ENCODE data around the gene SDSL. TPM values are rescaled to one million over a fixed set of nuclear protein-coding genes. Genes with fewer than 3 reads are reported as not detected.

Gene SDSL
- total RNA-seq, 2 experiments from 2014 or later: not detected

GRCh38 chr12:113407931-113408600 is 14.1 kb upstream of the SDSL start:
- H3K79me2 ChIP-seq (ENCODE audit: insufficient read depth, low read depth, low read length): no peaks in the 10 kb centered on the region
- no peaks in the 10 kb centered on the region for H3K9me2 ChIP-seq (ENCODE audit: insufficient read depth, low read length)
- intact Hi-C loops (cut with micrococcal nuclease; ENCODE audit: unreplicated experiment): no loop called here
- H3K4me2 ChIP-seq (ENCODE audit: low read length): no peak overlapping the region
- H3K27ac ChIP-seq (ENCODE audit: low read depth, low read length, poor library complexity, severe bottlenecking): no peak overlapping the region
- TF ChIP-seq CTCF (conservative IDR thresholded peaks at IDR 0.05; ENCODE audit: low read length) (no peak), EZH2phosphoT487 (IDR thresholded peaks at IDR 0.05; ENCODE audit: borderline replicate concordance, low read depth, low read length) (no peak)
- no peaks in the 10 kb centered on the region for H3K9me3 ChIP-seq (ENCODE audit: low read length)
- BruUV-seq (replicated peaks): no TSS peak
- no peaks in the 10 kb centered on the region for H3K36me3 ChIP-seq (ENCODE audit: insufficient read depth, low read length)
- no peak for DNase-seq (ENCODE audit: low spot score)
- H3K4me3 ChIP-seq (ENCODE audit: low read depth, low read length, poor library complexity, severe bottlenecking): no peak overlapping the region
- CTCF ChIA-PET (ENCODE audit: unreplicated experiment): no interaction called here
- POLR2A ChIA-PET: interaction anchor here (0.7 kb wide), 2 partner anchors 153 to 1542 kb away, joined by 5 read pairs; no protein-coding TSS in a partner anchor
- H2AFZ ChIP-seq (ENCODE audit: low read length): no peak overlapping the region
- H4K20me1 ChIP-seq (ENCODE audit: insufficient read depth, low read length): no peaks in the 10 kb centered on the region
- H3K4me1 ChIP-seq (ENCODE audit: insufficient read depth, low read length, poor library complexity, severe bottlenecking): no peaks in the 10 kb centered on the region

- TF ChIP-seq CTCF (conservative IDR thresholded peaks at IDR 0.05; ENCODE audit: low read length) (no peak), EZH2phosphoT487 (IDR thresholded peaks at IDR 0.05; ENCODE audit: borderline replicate concordance, low read depth, low read length) (no peak)
- Histone ChIP-seq H2AFZ (ENCODE audit: low read length) (no peak overlapping the region), H4K20me1 (ENCODE audit: insufficient read depth, low read length) (no peaks in the 10 kb centered on the region), H3K9me3 (ENCODE audit: low read length) (no peaks in the 10 kb centered on the region), H3K36me3 (ENCODE audit: insufficient read depth, low read length) (no peaks in the 10 kb centered on the region), H3K4me2 (ENCODE audit: low read length) (no peak overlapping the region), H3K9me2 (ENCODE audit: insufficient read depth, low read length) (no peaks in the 10 kb centered on the region), H3K4me3 (ENCODE audit: low read depth, low read length, poor library complexity, severe bottlenecking) (no peak overlapping the region), H3K4me1 (ENCODE audit: insufficient read depth, low read length, poor library complexity, severe bottlenecking) (no peaks in the 10 kb centered on the region), H3K79me2 (ENCODE audit: insufficient read depth, low read depth, low read length) (no peaks in the 10 kb centered on the region), H3K27ac (ENCODE audit: low read depth, low read length, poor library complexity, severe bottlenecking) (no peak overlapping the region)
- DNase-seq (ENCODE audit: low spot score): no peak
- ChIA-PET CTCF (ENCODE audit: unreplicated experiment) (no interaction called here), POLR2A (no interaction called here)
- no TSS peak for BruUV-seq (replicated peaks)
- intact Hi-C loops (cut with micrococcal nuclease; ENCODE audit: unreplicated experiment): no loop called here
Measured at GRCh38 chr12:113408756-113409298, 13.4 kb upstream of the SDSL start.

GRCh38 chr12:113409462-113410124 is 12.6 kb upstream of the SDSL start:
- no peak overlapping the region for H2AFZ ChIP-seq (ENCODE audit: low read length)
- H3K79me2 ChIP-seq (ENCODE audit: insufficient read depth, low read depth, low read length): no peaks in the 10 kb centered on the region
- intact Hi-C loops (cut with micrococcal nuclease; ENCODE audit: unreplicated experiment): no loop called here
- no peaks in the 10 kb centered on the region for H3K36me3 ChIP-seq (ENCODE audit: insufficient read depth, low read length)
- H3K4me3 ChIP-seq (ENCODE audit: low read depth, low read length, poor library complexity, severe bottlenecking): no peak overlapping the region
- H3K4me1 ChIP-seq (ENCODE audit: insufficient read depth, low read length, poor library complexity, severe bottlenecking): no peaks in the 10 kb centered on the region
- POLR2A ChIA-PET: no interaction called here
- no peak for DNase-seq (ENCODE audit: low spot score)
- CTCF ChIA-PET (ENCODE audit: unreplicated experiment): no interaction called here
- TF ChIP-seq CTCF (conservative IDR thresholded peaks at IDR 0.05; ENCODE audit: low read length): no peak
- no peak for TF ChIP-seq EZH2phosphoT487 (IDR thresholded peaks at IDR 0.05; ENCODE audit: borderline replicate concordance, low read depth, low read length)
- H3K4me2 ChIP-seq (ENCODE audit: low read length): no peak overlapping the region
- no peaks in the 10 kb centered on the region for H4K20me1 ChIP-seq (ENCODE audit: insufficient read depth, low read length)
- BruUV-seq (replicated peaks): no TSS peak
- no peak overlapping the region for H3K27ac ChIP-seq (ENCODE audit: low read depth, low read length, poor library complexity, severe bottlenecking)
- no peaks in the 10 kb centered on the region for H3K9me2 ChIP-seq (ENCODE audit: insufficient read depth, low read length)
- H3K9me3 ChIP-seq (ENCODE audit: low read length): no peaks in the 10 kb centered on the region
